ENCODE results near the gene CORO1C.
"Not testable (repeated sequence)": the region's sequence is repeated elsewhere in the genome, so short reads cannot be mapped to it uniquely, and the experiment has no call there.

The CORO1C gene

GRCh38 chr12:108633534-108634248 is 97.6 kb downstream of the CORO1C start, which contains the start of gene SELPLG:
TSS of gene SELPLG (minus strand) at chr12:108633894. CDS start at chr12:108624307, 9,587 bp downstream.
- peak; percentile 78 to 82 for ATAC-seq (replicated peaks)
- Mint-ChIP-seq H3K4me3 (peak within 1 kb of the TSS; percentile 59 to 73), H3K36me3 (peaks cover 2 to 5% of the 10 kb centered on the region in 2 donors)

DNA sequence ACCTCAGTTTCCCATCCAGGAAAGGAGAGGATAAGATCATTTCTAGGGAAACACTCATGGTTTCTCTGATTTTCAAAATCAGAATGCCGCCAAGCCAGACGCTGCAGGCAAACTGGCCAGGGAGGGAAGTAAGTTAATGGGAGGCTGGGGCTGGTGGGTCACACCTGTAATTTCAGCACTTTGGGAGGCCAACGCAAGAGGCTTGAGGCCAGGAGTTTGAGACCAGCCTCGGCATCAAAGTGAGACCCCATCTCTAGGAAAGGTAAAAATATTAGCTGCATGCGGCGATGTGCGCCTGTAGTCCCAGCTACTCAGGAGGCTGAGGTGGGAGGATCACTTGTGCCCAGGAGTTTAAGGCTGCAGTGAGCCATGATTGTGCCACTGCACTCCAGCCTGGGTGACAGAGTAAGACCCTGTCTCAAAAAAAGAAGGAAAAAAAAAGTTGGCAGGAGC is 98.2 kb downstream of the CORO1C start:
- peak overlapping the region; percentile 59 to 60 for H3K4me3 Mint-ChIP-seq
- peaks cover 0 to 2% of the 10 kb centered on the region in 2 donors for H3K9me3 Mint-ChIP-seq
- no peaks in the 10 kb centered on the region for H3K27me3 Mint-ChIP-seq
- H3K36me3 Mint-ChIP-seq = peaks cover 2 to 5% of the 10 kb centered on the region in 2 donors
- peaks cover 55 to 91% of the 10 kb centered on the region in 2 donors for H3K4me1 Mint-ChIP-seq
- peak overlapping the region; percentile 96 for H3K27ac Mint-ChIP-seq
- DNase-seq = no peak
- no peak for ATAC-seq (replicated peaks)

More at GRCh38 chr12:108633534-108634248, 97.6 kb downstream of the CORO1C start, which contains the start of gene SELPLG:
- peaks cover 56 to 91% of the 10 kb centered on the region in 2 donors for H3K4me1 Mint-ChIP-seq
- peak; percentile 94 for DNase-seq
- peaks cover 0 to 2% of the 10 kb centered on the region in 2 donors for H3K9me3 Mint-ChIP-seq
- H3K27ac Mint-ChIP-seq = peak within 1 kb of the TSS; percentile 96
- H3K27me3 Mint-ChIP-seq = no peaks in the 10 kb centered on the region

- not testable (repeated sequence) for H3K4me3 Mint-ChIP-seq; H3K27ac Mint-ChIP-seq; DNase-seq; H3K27me3 Mint-ChIP-seq; H3K36me3 Mint-ChIP-seq; ATAC-seq (replicated peaks); H3K9me3 Mint-ChIP-seq
- H3K4me1 Mint-ChIP-seq = peaks cover 46 to 77% of the 10 kb centered on the region in 2 donors
Observed at GRCh38 chr12:108631261-108631660, 100.1 kb downstream of the CORO1C start.

- no peak for ATAC-seq (replicated peaks)
- Mint-ChIP-seq H3K9me3 (peaks cover 0 to 2% of the 10 kb centered on the region in 2 donors), H3K4me1 (peaks cover 40 to 74% of the 10 kb centered on the region in 2 donors), H3K27me3 (no peaks in the 10 kb centered on the region), H3K27ac (peak overlapping the region; percentile 86), H3K4me3 (no peak overlapping the region), H3K36me3 (peaks cover 2 to 5% of the 10 kb centered on the region in 2 donors)
- DNase-seq = no peak
Observed at GRCh38 chr12:108630481-108631207, 100.7 kb downstream of the CORO1C start.

- no peak overlapping the region for H3K4me3 Mint-ChIP-seq
- DNase-seq = no peak
Observed at GRCh38 chr12:108629824-108630476, 101.4 kb downstream of the CORO1C start.

GRCh38 chr12:108629151-108629550 is 102.2 kb downstream of the CORO1C start:
- ATAC-seq (replicated peaks) (no peak), DNase-seq (no peak)
- Mint-ChIP-seq H3K4me1 (peaks cover 39 to 68% of the 10 kb centered on the region in 2 donors), H3K36me3 (peaks cover 2 to 6% of the 10 kb centered on the region in 2 donors), H3K4me3 (peak overlapping the region; percentile 66 to 76), H3K27me3 (no peaks in the 10 kb centered on the region), H3K9me3 (peaks cover 0 to 2% of the 10 kb centered on the region in 2 donors), H3K27ac (no peak overlapping the region)

More at GRCh38 chr12:108629824-108630476, 101.4 kb downstream of the CORO1C start:
- Mint-ChIP-seq H3K9me3 (peaks cover 0 to 2% of the 10 kb centered on the region in 2 donors), H3K27ac (peak overlapping the region; percentile 86), H3K4me1 (peaks cover 43 to 74% of the 10 kb centered on the region in 2 donors), H3K36me3 (peaks cover 2 to 5% of the 10 kb centered on the region in 2 donors), H3K27me3 (no peaks in the 10 kb centered on the region)
- ATAC-seq (replicated peaks) = no peak

DNA sequence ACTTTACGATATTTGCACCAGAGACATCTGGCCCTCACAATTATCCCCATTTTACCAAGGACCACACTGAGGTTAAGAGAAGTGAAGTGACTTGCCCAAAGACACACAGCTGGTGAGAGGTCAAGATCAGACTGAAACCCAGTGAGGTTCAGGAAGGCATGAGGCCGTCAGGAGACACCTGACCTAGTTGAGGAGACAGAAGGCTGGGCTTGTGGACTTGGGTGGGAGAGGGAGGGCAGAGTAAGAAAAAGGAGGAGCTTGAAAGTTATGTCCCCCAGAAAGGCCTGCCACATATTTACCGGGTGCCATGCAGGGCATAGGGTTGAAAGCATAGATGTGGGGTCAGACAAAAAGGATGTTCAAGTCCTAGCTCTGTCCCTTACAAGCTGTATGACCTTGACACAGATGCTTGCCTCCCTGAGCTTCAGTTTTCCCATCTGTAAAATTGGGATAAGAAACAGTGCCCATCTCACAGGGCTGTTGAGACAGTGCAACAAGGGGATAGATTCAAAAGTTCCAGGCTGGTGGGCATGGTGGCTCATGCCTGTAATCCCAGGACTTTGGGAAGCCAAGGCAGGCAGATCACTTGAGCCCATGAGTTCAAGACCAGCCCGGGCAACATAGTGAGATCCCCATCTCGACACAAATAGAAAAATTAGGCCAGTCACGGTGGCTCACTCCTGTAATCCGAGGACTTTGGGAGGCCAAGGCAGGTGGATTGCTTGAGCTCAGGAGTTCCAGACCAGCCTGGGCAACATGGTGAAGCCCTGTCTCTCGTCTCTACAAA is 104.0 kb downstream of the CORO1C start:
- H3K27ac Mint-ChIP-seq = no peak overlapping the region
- H3K4me1 Mint-ChIP-seq = peaks cover 31 to 61% of the 10 kb centered on the region in 2 donors
- peaks cover 8 to 9% of the 10 kb centered on the region in 2 donors for H3K9me3 Mint-ChIP-seq
- no peaks in the 10 kb centered on the region for H3K27me3 Mint-ChIP-seq
- H3K36me3 Mint-ChIP-seq = peaks cover 13 to 22% of the 10 kb centered on the region in 2 donors
- no peak for ATAC-seq (replicated peaks)
- DNase-seq = no peak
- no peak overlapping the region for H3K4me3 Mint-ChIP-seq

DNA sequence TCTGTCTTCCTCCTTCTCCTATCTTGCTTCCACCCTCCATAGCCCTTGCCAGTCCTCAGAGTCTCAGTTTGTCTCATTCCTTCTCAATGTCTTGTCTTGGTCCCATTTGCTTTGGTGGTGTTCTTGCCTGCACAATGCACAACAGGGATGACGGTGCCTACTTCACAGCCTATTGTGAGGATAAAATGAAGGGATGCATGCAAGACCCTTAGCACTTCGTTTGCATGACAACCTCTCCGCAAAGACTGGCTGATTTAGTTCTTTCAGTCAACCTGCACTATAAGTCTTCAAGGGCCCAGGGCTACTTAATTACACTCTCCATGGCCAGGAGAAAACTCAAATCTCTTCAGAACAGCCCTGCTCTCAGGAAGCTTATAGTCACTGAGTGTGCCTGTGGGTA is 106.1 kb downstream of the CORO1C start:
- Mint-ChIP-seq H3K4me1 (peaks cover 27 to 56% of the 10 kb centered on the region in 2 donors), H3K27me3 (no peaks in the 10 kb centered on the region), H3K4me3 (no peak overlapping the region), H3K36me3 (peaks cover 16 to 18% of the 10 kb centered on the region in 2 donors), H3K27ac (no peak overlapping the region), H3K9me3 (peaks cover 7 to 9% of the 10 kb centered on the region in 2 donors)
- ATAC-seq (replicated peaks) (no peak), DNase-seq (no peak)

GRCh38 chr12:108623577-108623976 is 107.7 kb downstream of the CORO1C start:
- Mint-ChIP-seq H3K4me3 (no peak overlapping the region), H3K9me3 (peaks cover 7 to 9% of the 10 kb centered on the region in 2 donors), H3K4me1 (peaks cover 25 to 44% of the 10 kb centered on the region in 2 donors), H3K27me3 (no peaks in the 10 kb centered on the region), H3K27ac (peak overlapping the region; percentile 47), H3K36me3 (peaks cover 16 to 18% of the 10 kb centered on the region in 2 donors)
- DNase-seq = no peak
- no peak for ATAC-seq (replicated peaks)

- peak overlapping the region; percentile 97 for H3K27ac Mint-ChIP-seq
Observed at GRCh38 chr12:108622921-108623514, 108.3 kb downstream of the CORO1C start.

GRCh38 chr12:108622421-108622820 is 108.9 kb downstream of the CORO1C start:
- DNase-seq = no peak

More at GRCh38 chr12:108622921-108623514, 108.3 kb downstream of the CORO1C start:
- Mint-ChIP-seq H3K36me3 (peaks cover 16 to 18% of the 10 kb centered on the region in 2 donors), H3K4me3 (no peak overlapping the region), H3K9me3 (peaks cover 7 to 9% of the 10 kb centered on the region in 2 donors), H3K27me3 (no peaks in the 10 kb centered on the region), H3K4me1 (peaks cover 25 to 44% of the 10 kb centered on the region in 2 donors)
- ATAC-seq (replicated peaks) (no peak), DNase-seq (no peak)

GRCh38 chr12:108621161-108621560 is 110.2 kb downstream of the CORO1C start:
- no peak overlapping the region for H3K4me3 Mint-ChIP-seq
- DNase-seq (no peak), ATAC-seq (replicated peaks) (no peak)
- peaks cover 21 to 22% of the 10 kb centered on the region in 2 donors for H3K36me3 Mint-ChIP-seq
- peaks cover 11 to 16% of the 10 kb centered on the region in 2 donors for H3K9me3 Mint-ChIP-seq
- peak overlapping the region; percentile 20 for H3K27ac Mint-ChIP-seq
- H3K4me1 Mint-ChIP-seq = peaks cover 40 to 61% of the 10 kb centered on the region in 2 donors
- no peaks in the 10 kb centered on the region for H3K27me3 Mint-ChIP-seq

More at GRCh38 chr12:108622421-108622820, 108.9 kb downstream of the CORO1C start:
- peak; percentile 40 to 41 for ATAC-seq (replicated peaks)
- H3K27me3 Mint-ChIP-seq = no peaks in the 10 kb centered on the region
- H3K27ac Mint-ChIP-seq = peak overlapping the region; percentile 97
- peaks cover 28 to 48% of the 10 kb centered on the region in 2 donors for H3K4me1 Mint-ChIP-seq
- peak overlapping the region in 1 of 2 donors; percentile 37 for H3K4me3 Mint-ChIP-seq
- peaks cover 9 to 11% of the 10 kb centered on the region in 2 donors for H3K9me3 Mint-ChIP-seq
- peaks cover 16 to 18% of the 10 kb centered on the region in 2 donors for H3K36me3 Mint-ChIP-seq

Data from stimulated activated naive B cell treated with anti-CD40 and anti-IgM and Interleukin-4, amounts not matched to agents 10 μg/mL and 1 μg/mL and 100 μg/mL, for 72 hours (primary cell).